ENCODE results near the gene BBS9.
"Not testable (repeated sequence)": the region's sequence is repeated elsewhere in the genome, so short reads cannot be mapped to it uniquely, and the experiment has no call there.

GRCh38 chr7:33484476-33484875 is 355.1 kb downstream of the BBS9 start:
- TF ChIP-seq CTCF (IDR thresholded peaks at IDR 0.05); EZH2 (IDR thresholded peaks at IDR 0.05; ENCODE audit: borderline replicate concordance, insufficient read depth, low read depth, low read length, poor library complexity, severe bottlenecking): not testable (repeated sequence)

Data from B cell (primary cell).